ENCODE measurements around the gene MZT1.

GRCh38 chr13:72737033-72737432, 9.6 kb upstream of the MZT1 start:
- TF ChIP-seq, protein P1, sequence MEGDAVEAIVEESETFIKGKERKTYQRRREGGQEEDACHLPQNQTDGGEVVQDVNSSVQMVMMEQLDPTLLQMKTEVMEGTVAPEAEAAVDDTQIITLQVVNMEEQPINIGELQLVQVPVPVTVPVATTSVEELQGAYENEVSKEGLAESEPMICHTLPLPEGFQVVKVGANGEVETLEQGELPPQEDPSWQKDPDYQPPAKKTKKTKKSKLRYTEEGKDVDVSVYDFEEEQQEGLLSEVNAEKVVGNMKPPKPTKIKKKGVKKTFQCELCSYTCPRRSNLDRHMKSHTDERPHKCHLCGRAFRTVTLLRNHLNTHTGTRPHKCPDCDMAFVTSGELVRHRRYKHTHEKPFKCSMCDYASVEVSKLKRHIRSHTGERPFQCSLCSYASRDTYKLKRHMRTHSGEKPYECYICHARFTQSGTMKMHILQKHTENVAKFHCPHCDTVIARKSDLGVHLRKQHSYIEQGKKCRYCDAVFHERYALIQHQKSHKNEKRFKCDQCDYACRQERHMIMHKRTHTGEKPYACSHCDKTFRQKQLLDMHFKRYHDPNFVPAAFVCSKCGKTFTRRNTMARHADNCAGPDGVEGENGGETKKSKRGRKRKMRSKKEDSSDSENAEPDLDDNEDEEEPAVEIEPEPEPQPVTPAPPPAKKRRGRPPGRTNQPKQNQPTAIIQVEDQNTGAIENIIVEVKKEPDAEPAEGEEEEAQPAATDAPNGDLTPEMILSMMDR (conservative IDR thresholded peaks at IDR 0.05; ENCODE audit: low read length) = no peak
- no peak for TF ChIP-seq EZH2phosphoT487 (IDR thresholded peaks at IDR 0.05; ENCODE audit: borderline replicate concordance)

Measured in Loucy (cell line).